Aorta (tissue), 5 donors: ENCODE measurements around the gene NDUFS5. TPM values are rescaled to one million over a fixed set of nuclear protein-coding genes. Genes with fewer than 3 reads are reported as not detected.

Experiments used
- ATAC-seq: fragments of 200-7000 bp; cut with Tn5 transposase; one replicate; pipeline ENCODE4 v1.9.1; 2022; ENCODE audit warnings: moderate library complexity; ENCODE audit not compliant: low FRiP score
- DNase-seq, 2 donors: peaks; one replicate each; pipeline ENCODE4 v3.0.0-alpha.2; 2020
- H3K27ac ChIP-seq, 2 donors: one replicate each; pipeline ENCODE4 v1.5.1; 2013; ENCODE audit warnings: low read length in 2 of 2, mild to moderate bottlenecking in 2 of 2, moderate library complexity in 2 of 2, control low read depth in 1 of 2, inconsistent platforms in 1 of 2, low read depth in 1 of 2
- H3K27me3 ChIP-seq, 2 donors: one replicate each; pipeline ENCODE4 v1.6.1; 2013; ENCODE audit warnings: control low read depth in 1 of 2, low read length in 1 of 2, mild to moderate bottlenecking in 1 of 2, moderate library complexity in 1 of 2; ENCODE audit not compliant: insufficient read depth in 2 of 2, control insufficient read depth in 1 of 2
- H3K36me3 ChIP-seq, 2 donors: one replicate each; pipeline ENCODE4 v1.6.1; 2013; ENCODE audit warnings: control low read depth in 1 of 2, low read length in 1 of 2, mild to moderate bottlenecking in 1 of 2; ENCODE audit not compliant: insufficient read depth in 2 of 2, control insufficient read depth in 1 of 2
- H3K4me1 ChIP-seq, 2 donors: one replicate each; pipeline ENCODE4 v1.6.1; 2013; ENCODE audit warnings: low read length in 2 of 2, control low read depth in 1 of 2, mild to moderate bottlenecking in 1 of 2, moderate library complexity in 1 of 2; ENCODE audit not compliant: insufficient read depth in 2 of 2, control insufficient read depth in 1 of 2
- H3K4me3 ChIP-seq, 2 donors: one replicate each; pipeline ENCODE4 v1.5.1; 2013; ENCODE audit warnings: low read length in 2 of 2, control low read depth in 1 of 2, mild to moderate bottlenecking in 1 of 2
- H3K9me3 ChIP-seq: one replicate; pipeline ENCODE4 v1.6.1; 2013; ENCODE audit warnings: mild to moderate bottlenecking, low read length; ENCODE audit not compliant: control insufficient read depth
- WGBS, 2 donors: extraction: QIAGEN DNeasy Blood & Tissue Kit; methylation state at CpG; one replicate each; pipeline ENCODE4 v1.1.7; 2013; 5-methylcytosine and 5-hydroxymethylcytosine counted together
- intact Hi-C, 2 donors: fragments of 100-400 bp; cut with DNase I; formaldehyde crosslinking; loops; one replicate each; pipeline versions ENCODE4 v1.14.2 to v1.15.0; 2022
- polyA plus RNA-seq, 2 donors: library from polyadenylated mRNA; stranded (reverse); fragments of 200-250 nt; gene quantifications; one replicate each; pipeline ENCODE4 v1.2.3, GENCODE V29; 2013
- total RNA-seq, 2 donors: library from RNA; stranded (reverse); fragmentation: NEBNext Ultra II Directional; extraction: Animal tissue kit (Norgen Biotek cat#: 25700); gene quantifications; one replicate each; pipeline ENCODE4 v1.2.1, GENCODE V29; 2021
- donor health status: healthy with polysubstance abuse.
- donor health status: Bipolar disorder and iron deficiency.
- donor health status: DM: no; HTN: no; CAD: no.
- donor health status: DM: no; HTN: no; CAD: no.
- donor health status: DM: yes; HTN: yes; CAD: no.

The NDUFS5 gene
- total and polyA plus RNA-seq, 4 donors: 114 to 574 (median 323) TPM

- H3K4me3 ChIP-seq: peak overlapping the region; percentile 94 to 99
- no peaks in the 10 kb centered on the region for H3K9me3 ChIP-seq
- H3K4me1 ChIP-seq: peaks cover 2 to 6% of the 10 kb centered on the region in 2 donors
- WGBS, 2 donors: 0% methylated on average over 27 to 30 of the region's 30 CpGs
- DNase-seq (peak; percentile 62 to 78), ATAC-seq (peak; percentile 67)
- no peaks in the 10 kb centered on the region for H3K36me3 ChIP-seq
- H3K27me3 ChIP-seq: no peaks in the 10 kb centered on the region
- intact Hi-C loops: loop anchor here (1.0 to 10.0 kb wide), 3 partner anchors 100 to 135 kb away; partner anchors contain the start of genes MYCBP (in 1 of the 2) and RRAGC (in 1 of the 2)
- H3K27ac ChIP-seq: peak overlapping the region; percentile 21 to 33
These were observed 34.3 kb upstream of the NDUFS5 start for GRCh38 chr1:38991638-38992411.

GRCh38 chr1:38992412-38993111, 33.6 kb upstream of the NDUFS5 start:
- DNase-seq (no peak), ATAC-seq (no peak)
- no peak overlapping the region for H3K27ac ChIP-seq
- no peaks in the 10 kb centered on the region for H3K9me3 ChIP-seq
- H3K27me3 ChIP-seq: no peaks in the 10 kb centered on the region
- intact Hi-C loops: loop anchor here (5.0 to 10.0 kb wide), 2 partner anchors 118 to 135 kb away; partner anchors contain the start of genes MYCBP (in 1 of the 2) and RRAGC (in 1 of the 2)
- WGBS, 2 donors: 18% methylated on average over 11 of the region's 11 CpGs
- no peaks in the 10 kb centered on the region for H3K36me3 ChIP-seq
- H3K4me3 ChIP-seq: peak overlapping the region; percentile 94 to 99
- H3K4me1 ChIP-seq: peaks cover 4 to 6% of the 10 kb centered on the region in 2 donors

- H3K4me1 ChIP-seq: peaks cover 4 to 6% of the 10 kb centered on the region in 2 donors
- intact Hi-C loops: loop anchor here (5.0 to 10.0 kb wide), 2 partner anchors 119 to 137 kb away; partner anchors contain the start of genes MYCBP (in 1 of the 2) and RRAGC (in 1 of the 2)
These were observed 32.0 kb upstream of the NDUFS5 start for GRCh38 chr1:38994196-38994595.

GRCh38 chr1:38997034-38997900, 28.9 kb upstream of the NDUFS5 start:
- no peaks in the 10 kb centered on the region for H3K36me3 ChIP-seq
- peaks cover 4 to 6% of the 10 kb centered on the region in 2 donors for H3K4me1 ChIP-seq

More at GRCh38 chr1:38994196-38994595, 32.0 kb upstream of the NDUFS5 start:
- no peaks in the 10 kb centered on the region for H3K9me3 ChIP-seq
- no peaks in the 10 kb centered on the region for H3K27me3 ChIP-seq
- no peak overlapping the region for H3K27ac ChIP-seq
- no peak overlapping the region for H3K4me3 ChIP-seq
- ATAC-seq: no peak
- H3K36me3 ChIP-seq: no peaks in the 10 kb centered on the region
- no peak for DNase-seq
- WGBS, 2 donors: 85 to 86% methylated on average over 5 of the region's 5 CpGs

GRCh38 chr1:38997901-38998190, 28.3 kb upstream of the NDUFS5 start:
- DNase-seq (no peak), ATAC-seq (no peak)
- H3K27ac ChIP-seq: no peak overlapping the region
- H3K27me3 ChIP-seq: no peaks in the 10 kb centered on the region
- no peaks in the 10 kb centered on the region for H3K36me3 ChIP-seq
- intact Hi-C loops: loop anchor here in 1 of 2 donors (10.0 kb wide), 1 partner anchor 123 kb away; the partner anchor contains the start of gene MYCBP
- H3K4me3 ChIP-seq: no peak overlapping the region
- no peaks in the 10 kb centered on the region for H3K9me3 ChIP-seq
- 36 to 37% methylated on average over 3 of the region's 3 CpGs for WGBS, 2 donors
- peaks cover under 1 to 2% of the 10 kb centered on the region in 2 donors for H3K4me1 ChIP-seq

More at GRCh38 chr1:38997034-38997900, 28.9 kb upstream of the NDUFS5 start:
- WGBS, 2 donors: 36 to 56% methylated on average over 4 of the region's 4 CpGs
- Histone ChIP-seq H3K27ac (no peak overlapping the region), H3K27me3 (no peaks in the 10 kb centered on the region), H3K9me3 (no peaks in the 10 kb centered on the region), H3K4me3 (no peak overlapping the region)
- intact Hi-C loops: loop anchor here in 1 of 2 donors (10.0 kb wide), 1 partner anchor 122 kb away; the partner anchor contains the start of gene MYCBP
- DNase-seq (no peak), ATAC-seq (no peak)

DNA sequence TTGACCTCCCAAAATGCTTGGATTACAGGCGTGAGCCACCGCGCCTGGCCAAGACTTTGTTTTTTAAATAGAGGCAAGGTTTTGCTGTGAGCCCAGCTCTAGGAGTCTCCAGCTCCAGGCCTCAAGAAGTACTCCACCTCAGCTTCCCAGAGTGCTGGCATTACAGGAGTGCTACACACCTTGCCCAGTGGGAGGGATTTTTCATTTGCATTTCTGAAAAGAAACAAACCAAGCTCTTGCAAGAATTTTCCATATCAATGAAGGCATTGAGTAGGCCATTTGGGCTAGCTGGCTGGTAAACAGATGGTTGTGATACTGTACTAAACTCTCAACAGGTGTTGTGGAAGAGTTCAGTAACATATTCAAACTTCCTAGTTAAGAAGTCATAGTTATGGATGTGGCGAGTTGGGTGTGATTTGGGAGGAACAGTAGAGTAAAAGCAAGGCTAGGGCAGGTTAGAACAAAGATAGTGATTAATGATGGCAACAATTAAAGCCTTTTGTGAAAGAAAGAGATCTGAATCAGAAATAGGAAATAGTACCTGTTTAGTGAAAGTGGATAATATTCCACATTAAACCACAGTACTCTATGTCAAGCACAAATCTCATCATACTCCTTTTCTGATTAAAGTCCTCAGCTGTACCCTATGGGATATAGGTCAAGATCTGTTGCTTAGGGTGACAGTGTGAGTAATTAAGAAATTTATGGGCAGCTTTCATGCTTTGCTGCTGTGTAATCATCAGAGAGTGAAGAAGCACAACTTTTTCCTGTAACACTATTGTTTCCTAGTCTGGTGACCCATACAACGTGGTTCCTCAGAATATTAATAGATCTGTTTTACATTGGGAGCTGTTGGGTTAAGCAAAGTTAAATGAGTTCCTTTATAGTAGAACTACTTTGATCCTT, 24.4 kb upstream of the NDUFS5 start:
- DNase-seq: no peak
- intact Hi-C loops: no loop called here
- Histone ChIP-seq H3K4me1 (peaks cover 0 to 2% of the 10 kb centered on the region in 2 donors), H3K27me3 (no peaks in the 10 kb centered on the region), H3K27ac (no peak overlapping the region), H3K36me3 (peaks cover 6 to 15% of the 10 kb centered on the region in 2 donors), H3K4me3 (no peak overlapping the region), H3K9me3 (no peaks in the 10 kb centered on the region)
- ATAC-seq: no peak
- WGBS, 2 donors: 81 to 85% methylated on average over 5 of the region's 5 CpGs

GRCh38 chr1:39003281-39003680, 22.9 kb upstream of the NDUFS5 start:
- no peak overlapping the region for H3K27ac ChIP-seq
- no peaks in the 10 kb centered on the region for H3K9me3 ChIP-seq
- WGBS, 2 donors: 81 to 86% methylated on average over 3 of the region's 3 CpGs
- DNase-seq (no peak), ATAC-seq (no peak)
- H3K4me3 ChIP-seq: no peak overlapping the region
- intact Hi-C loops: no loop called here
- no peaks in the 10 kb centered on the region for H3K27me3 ChIP-seq
- no peaks in the 10 kb centered on the region for H3K4me1 ChIP-seq
- H3K36me3 ChIP-seq: peaks cover 6 to 15% of the 10 kb centered on the region in 2 donors
